Transverse colon (tissue), 4 donors: ENCODE results near the gene HECW1. TPM values are rescaled to one million over a fixed set of nuclear protein-coding genes. Genes with fewer than 3 reads are reported as not detected.
"Not testable (repeated sequence)": the region's sequence is repeated elsewhere in the genome, so short reads cannot be mapped to it uniquely, and the experiment has no call there.

Source experiments
- DNase-seq: peaks from one replicate; pipeline ENCODE4 v3.0.0-alpha.2; 2019
- H3K27ac ChIP-seq, 4 donors: fragments of 200-600 bp; sonication (generic); 2 replicates each; pipeline ENCODE4 v1.5.1; 2016 to 2018; ENCODE audit warnings: inconsistent platforms in 4 of 4
- H3K27me3 ChIP-seq: fragments of 200-600 bp; sonication (generic); 2 replicates; pipeline ENCODE4 v1.5.1; 2017; ENCODE audit warnings: inconsistent platforms
- H3K36me3 ChIP-seq, 4 donors: fragments of 200-600 bp; sonication (generic); 2 replicates each; pipeline ENCODE4 v1.5.1; 2017 to 2019; ENCODE audit warnings: inconsistent platforms in 4 of 4
- H3K4me1 ChIP-seq, 4 donors: fragments of 200-600 bp; sonication (generic); 2 replicates each; pipeline ENCODE4 v1.5.1; 2017 to 2020; ENCODE audit warnings: inconsistent platforms in 4 of 4
- H3K4me3 ChIP-seq, 4 donors: fragments of 200-600 bp; sonication (generic); 1 replicate in 1 of 4; 2 replicates in 3 of 4; pipeline versions ENCODE4 v1.5.1 to v1.6.1; 2017 to 2019; ENCODE audit warnings: inconsistent platforms in 4 of 4
- H3K9me3 ChIP-seq, 2 donors: fragments of 200-600 bp; sonication (generic); 2 replicates each; pipeline ENCODE4 v1.5.1; 2017 to 2019; ENCODE audit warnings: inconsistent platforms in 2 of 2
- EP300 ChIP-seq: sonication (generic); formaldehyde crosslinking; IDR thresholded peaks from one replicate; pipeline ENCODE4 v1.6.1; 2017; ENCODE audit warnings: antibody characterized with exemption, low read depth
- POLR2A ChIP-seq: fragments of 450-650 bp; IDR thresholded peaks from one replicate; pipeline ENCODE4 v1.6.1; 2016; ENCODE audit warnings: antibody characterized with exemption, mild to moderate bottlenecking, moderate library complexity
- POLR2AphosphoS5 ChIP-seq, 3 donors: sonication (generic); formaldehyde crosslinking; IDR thresholded peaks; one replicate each; pipeline ENCODE4 v1.6.1; 2016; ENCODE audit warnings: antibody characterized with exemption in 3 of 3
- WGBS, 2 donors: methylation state at CpG; one replicate each; pipeline ENCODE4 v1.1.5; 2018; ENCODE audit warnings: low coverage in 1 of 2; 5-methylcytosine and 5-hydroxymethylcytosine counted together
- in situ Hi-C, 4 donors: fragments of 200-750 bp; cut with MboI; loops; one replicate each; pipeline versions ENCODE4 v1.15.0 to v1.15.1; 2017; ENCODE audit warnings: low sequenced_read_pairs in 3 of 4, low pct_ligation_motif_present in 1 of 4, low pct_unique_long_range_greater_than_20kb in 1 of 4
- intact Hi-C: fragments of 100-400 bp; cut with DNase I; formaldehyde crosslinking; loops from one replicate; pipeline ENCODE4 v1.15.1; 2023; ENCODE audit warnings: low total_unique reads
- total RNA-seq, 4 donors: library from RNA; depleted of rRNA; stranded (reverse); fragments of >200 nt; gene quantifications; one replicate each; pipeline ENCODE4 v1.1.0, GENCODE V29; 2016
- TF ChIP-seq, protein P1 (sequence below), 5 experiments: fragments of 200-600 bp in 3 of 5; fragments of 450-650 bp in 2 of 5; sonication (generic) in 3 of 5; IDR thresholded peaks; 1 replicate in 2 of 5; 2 replicates in 3 of 5; pipeline ENCODE4 v1.5.1; 2016 to 2017; ENCODE audit warnings: antibody characterized with exemption in 5 of 5, inconsistent platforms in 3 of 5, mild to moderate bottlenecking in 2 of 5, moderate library complexity in 1 of 5

Gene HECW1
- total RNA-seq, 4 donors from 2014 or later: 1.1 to 1.4 TPM; not detected in 2

DNA sequence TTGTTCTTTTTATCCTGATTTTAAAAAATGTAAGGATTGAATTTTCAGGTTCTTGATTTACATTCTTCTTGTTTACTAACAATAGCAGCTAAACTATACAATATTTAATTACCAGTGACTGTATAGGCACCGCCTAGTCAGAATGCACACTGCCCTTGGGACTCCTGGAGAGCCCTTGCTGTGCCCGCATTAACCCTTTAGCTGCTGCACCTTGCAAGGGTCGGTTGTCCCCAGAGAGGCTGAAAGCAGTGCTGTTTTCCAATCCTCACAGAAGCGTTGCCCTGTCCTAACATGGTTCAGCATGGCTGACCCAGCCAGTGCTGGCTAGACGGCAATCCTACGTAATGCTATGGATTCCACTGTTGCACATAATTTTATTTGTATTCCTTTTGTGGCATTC is 102.6 kb downstream of the HECW1 start:
- no peaks in the 10 kb centered on the region for H3K36me3 ChIP-seq
- H3K27ac ChIP-seq: no peak overlapping the region
- 61 to 64% methylated on average over 4 to 6 of the region's 6 CpGs for WGBS, 2 donors
- DNase-seq: no peak
- no peaks in the 10 kb centered on the region for H3K9me3 ChIP-seq
- TF ChIP-seq POLR2AphosphoS5 (IDR thresholded peaks at IDR 0.05): no peak
- TF ChIP-seq, protein P1, sequence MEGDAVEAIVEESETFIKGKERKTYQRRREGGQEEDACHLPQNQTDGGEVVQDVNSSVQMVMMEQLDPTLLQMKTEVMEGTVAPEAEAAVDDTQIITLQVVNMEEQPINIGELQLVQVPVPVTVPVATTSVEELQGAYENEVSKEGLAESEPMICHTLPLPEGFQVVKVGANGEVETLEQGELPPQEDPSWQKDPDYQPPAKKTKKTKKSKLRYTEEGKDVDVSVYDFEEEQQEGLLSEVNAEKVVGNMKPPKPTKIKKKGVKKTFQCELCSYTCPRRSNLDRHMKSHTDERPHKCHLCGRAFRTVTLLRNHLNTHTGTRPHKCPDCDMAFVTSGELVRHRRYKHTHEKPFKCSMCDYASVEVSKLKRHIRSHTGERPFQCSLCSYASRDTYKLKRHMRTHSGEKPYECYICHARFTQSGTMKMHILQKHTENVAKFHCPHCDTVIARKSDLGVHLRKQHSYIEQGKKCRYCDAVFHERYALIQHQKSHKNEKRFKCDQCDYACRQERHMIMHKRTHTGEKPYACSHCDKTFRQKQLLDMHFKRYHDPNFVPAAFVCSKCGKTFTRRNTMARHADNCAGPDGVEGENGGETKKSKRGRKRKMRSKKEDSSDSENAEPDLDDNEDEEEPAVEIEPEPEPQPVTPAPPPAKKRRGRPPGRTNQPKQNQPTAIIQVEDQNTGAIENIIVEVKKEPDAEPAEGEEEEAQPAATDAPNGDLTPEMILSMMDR (IDR thresholded peaks at IDR 0.05): no peak
- no peak for TF ChIP-seq EP300
- no peak for TF ChIP-seq POLR2A
- in situ Hi-C loops: no loop called here
- no peaks in the 10 kb centered on the region for H3K27me3 ChIP-seq
- no peak overlapping the region for H3K4me3 ChIP-seq
- intact Hi-C loops: no loop called here
- no peaks in the 10 kb centered on the region for H3K4me1 ChIP-seq

DNA sequence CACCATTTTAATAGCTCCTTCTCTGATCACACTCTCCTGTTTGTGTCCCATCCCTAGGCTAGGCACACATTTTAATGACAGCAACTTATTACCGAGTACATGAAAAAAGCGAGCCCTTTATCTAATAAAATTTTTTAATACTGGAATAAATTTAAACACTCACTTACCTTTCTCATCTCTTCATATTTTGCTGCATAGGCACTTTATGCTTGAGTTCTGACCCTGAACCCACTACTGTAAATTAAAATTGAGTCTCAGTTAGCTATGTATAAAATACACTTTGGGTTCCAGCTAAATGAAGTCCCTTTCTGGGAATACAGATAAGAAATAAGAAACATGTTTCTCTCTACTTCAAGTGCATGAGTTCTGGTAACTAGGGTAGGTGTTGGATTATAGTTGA is 104.6 kb downstream of the HECW1 start:
- intact Hi-C loops (no loop called here), in situ Hi-C loops (no loop called here)
- WGBS, 2 donors: 97 to 100% methylated on average over 1 to 2 of the region's 2 CpGs
- Histone ChIP-seq H3K9me3 (no peaks in the 10 kb centered on the region), H3K27me3 (no peaks in the 10 kb centered on the region), H3K27ac (no peak overlapping the region), H3K36me3 (no peaks in the 10 kb centered on the region), H3K4me1 (no peaks in the 10 kb centered on the region), H3K4me3 (no peak overlapping the region)
- TF ChIP-seq, protein P1 (IDR thresholded peaks at IDR 0.05): no peak
- TF ChIP-seq EP300 (no peak), POLR2AphosphoS5 (IDR thresholded peaks at IDR 0.05) (no peak), POLR2A (no peak)
- no peak for DNase-seq

DNA sequence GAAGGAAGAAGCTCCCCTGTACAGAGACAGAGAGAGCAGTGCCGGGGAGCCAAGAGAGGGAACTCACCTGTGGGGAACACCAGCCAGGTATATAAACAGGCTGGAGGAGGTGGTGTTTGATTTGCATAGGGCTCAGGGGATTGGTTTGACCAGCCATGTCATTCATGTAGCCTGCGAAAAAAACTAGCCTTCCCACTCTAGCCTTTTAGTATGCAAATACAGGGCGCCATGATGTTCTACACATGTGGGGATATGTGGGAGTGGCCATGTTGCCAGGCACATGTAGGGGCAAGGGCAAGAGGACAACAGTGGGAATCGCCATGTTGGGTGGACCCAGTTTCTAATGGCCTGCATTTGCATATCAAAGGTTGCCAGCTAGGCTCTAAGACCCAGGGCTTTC is 106.5 kb downstream of the HECW1 start:
- in situ Hi-C loops, H3K4me1 ChIP-seq, DNase-seq, H3K27ac ChIP-seq, intact Hi-C loops, H3K9me3 ChIP-seq, H3K27me3 ChIP-seq, H3K4me3 ChIP-seq, H3K36me3 ChIP-seq: not testable (repeated sequence)
- WGBS, 2 donors: 85 to 89% methylated on average over 2 to 4 of the region's 4 CpGs

DNA sequence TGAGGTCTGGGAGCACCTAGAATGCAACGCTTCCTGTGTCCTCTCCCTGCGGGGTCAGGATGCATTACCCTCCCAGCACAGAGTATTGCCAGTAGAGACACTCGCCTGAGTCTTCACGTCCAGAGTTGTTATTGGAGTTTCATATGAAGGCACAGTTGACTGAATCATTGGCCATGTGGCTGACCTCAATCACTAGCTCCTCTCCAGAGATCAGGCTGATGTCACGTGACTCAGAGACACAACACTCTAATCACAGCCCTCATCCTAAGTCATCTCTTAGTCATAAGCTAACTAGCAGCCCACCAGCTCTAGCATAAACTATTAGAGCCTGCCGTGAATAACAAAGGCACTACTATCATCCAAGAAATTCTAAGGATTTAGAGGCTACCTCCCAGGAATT is 107.8 kb downstream of the HECW1 start:
- TF ChIP-seq, protein P1 (IDR thresholded peaks at IDR 0.05): no peak
- TF ChIP-seq POLR2AphosphoS5 (IDR thresholded peaks at IDR 0.05) (no peak), POLR2A (no peak), EP300 (no peak)
- no peaks in the 10 kb centered on the region for H3K4me1 ChIP-seq
- no peaks in the 10 kb centered on the region for H3K27me3 ChIP-seq
- no peak overlapping the region for H3K4me3 ChIP-seq
- in situ Hi-C loops (no loop called here), intact Hi-C loops (no loop called here)
- 91% methylated on average over 6 of the region's 6 CpGs; no CpG with 5 or more reads in 1 of the 2 donors for WGBS, 2 donors
- no peaks in the 10 kb centered on the region for H3K36me3 ChIP-seq
- H3K9me3 ChIP-seq: no peaks in the 10 kb centered on the region
- no peak for DNase-seq
- H3K27ac ChIP-seq: no peak overlapping the region

- intact Hi-C loops: no loop called here
- Histone ChIP-seq H3K36me3 (no peaks in the 10 kb centered on the region), H3K27me3 (no peaks in the 10 kb centered on the region), H3K4me1 (no peaks in the 10 kb centered on the region), H3K27ac (no peak overlapping the region), H3K4me3 (no peak overlapping the region), H3K9me3 (no peaks in the 10 kb centered on the region)
- DNase-seq: no peak
- in situ Hi-C loops: no loop called here
- TF ChIP-seq EP300: no peak
- TF ChIP-seq, protein P1 (IDR thresholded peaks at IDR 0.05): no peak
- TF ChIP-seq POLR2AphosphoS5 (IDR thresholded peaks at IDR 0.05): no peak
- no peak for TF ChIP-seq POLR2A
Observed at GRCh38 chr7:43220742-43221141, 108.3 kb downstream of the HECW1 start.
